CD8-positive, alpha-beta memory T cell (primary cell): ENCODE measurements around the gene PDIK1L. TPM values are rescaled to one million over a fixed set of nuclear protein-coding genes. Genes with fewer than 3 reads are reported as not detected.

Experiments
- CTCF ChIA-PET: fragments of 350-600 bp; sonication (Branson Sonifier 250); formaldehyde crosslinking; loops from one replicate; lab custom pipeline; 2021; ENCODE audit warnings: antibody characterized with exemption; lab: Charles Lee
- POLR2A ChIA-PET: fragments of 350-600 bp; sonication (Branson Sonifier 250); formaldehyde crosslinking; loops from one replicate; lab custom pipeline; 2021; ENCODE audit warnings: antibody characterized with exemption; lab: Charles Lee
- DNase-seq, 5 donors: peaks; one replicate each; pipeline versions ENCODE4 v3.0.0 to v3.0.0-alpha.2; 2020 to 2022; ENCODE audit warnings: mixed read lengths in 1 of 5
- H3K27ac ChIP-seq: one replicate; pipeline ENCODE4 v1.7.0; 2013; ENCODE audit warnings: low read depth, mild to moderate bottlenecking, low read length, moderate library complexity
- H3K27me3 ChIP-seq: 2 replicates; pipeline ENCODE4 v1.7.0; 2013; ENCODE audit warnings: low read length, mild to moderate bottlenecking; ENCODE audit not compliant: insufficient read depth, poor library complexity, severe bottlenecking
- H3K36me3 ChIP-seq: 2 replicates; pipeline ENCODE4 v1.7.0; 2013; ENCODE audit warnings: mild to moderate bottlenecking, low read length, moderate library complexity; ENCODE audit not compliant: insufficient read depth
- H3K4me1 ChIP-seq: 2 replicates; pipeline ENCODE4 v1.7.0; 2013; ENCODE audit warnings: mild to moderate bottlenecking, low read length, moderate library complexity; ENCODE audit not compliant: insufficient read depth
- H3K4me3 ChIP-seq: 2 replicates; pipeline ENCODE4 v1.7.0; 2013; ENCODE audit warnings: mild to moderate bottlenecking, low read length
- H3K9me3 ChIP-seq: 2 replicates; pipeline ENCODE4 v1.7.0; 2013; ENCODE audit warnings: mild to moderate bottlenecking, low read length
- H3K27ac Mint-ChIP-seq, 8 donors: one replicate each; pipeline ENCODE4 v1.8.0; 2020 to 2021; ENCODE audit warnings: mixed read lengths in 8 of 8, mild to moderate bottlenecking in 6 of 8, inconsistent platforms in 3 of 8, moderate library complexity in 3 of 8
- H3K27me3 Mint-ChIP-seq, 2 donors: one replicate each; pipeline ENCODE4 v1.8.0; 2020 to 2021; ENCODE audit warnings: mixed read lengths in 2 of 2, mild to moderate bottlenecking in 1 of 2, moderate library complexity in 1 of 2
- H3K36me3 Mint-ChIP-seq, 3 donors: one replicate each; pipeline ENCODE4 v1.8.0; 2020 to 2021; ENCODE audit warnings: mixed read lengths in 3 of 3, inconsistent platforms in 1 of 3, mild to moderate bottlenecking in 1 of 3
- H3K4me1 Mint-ChIP-seq, 3 donors: one replicate each; pipeline ENCODE4 v1.8.0; 2020 to 2021; ENCODE audit warnings: mixed read lengths in 3 of 3, inconsistent platforms in 1 of 3, mild to moderate bottlenecking in 1 of 3
- H3K4me3 Mint-ChIP-seq, 7 donors: one replicate each; pipeline ENCODE4 v1.8.0; 2020 to 2021; ENCODE audit warnings: mixed read lengths in 7 of 7, mild to moderate bottlenecking in 6 of 7, moderate library complexity in 4 of 7, inconsistent platforms in 2 of 7
- H3K9me3 Mint-ChIP-seq, 5 donors: one replicate each; pipeline ENCODE4 v1.8.0; 2020 to 2022; ENCODE audit warnings: mixed read lengths in 5 of 5, mild to moderate bottlenecking in 3 of 5, moderate library complexity in 2 of 5, inconsistent platforms in 1 of 5
- polyA plus RNA-seq: library from polyadenylated mRNA; unstranded; fragments of 300-500 nt; fragmentation: Illumina TruSeq; gene quantifications from one replicate; pipeline ENCODE4 v1.2.3, GENCODE V29; 2021
- total RNA-seq, 2 experiments: library from RNA; stranded (reverse); gene quantifications; one replicate each; pipeline ENCODE4 v1.2.3, GENCODE V29; 2021

Gene PDIK1L
- total and polyA plus RNA-seq, 3 experiments from 2014 or later = 4.2 to 14.6 (median 14.5) TPM

DNA sequence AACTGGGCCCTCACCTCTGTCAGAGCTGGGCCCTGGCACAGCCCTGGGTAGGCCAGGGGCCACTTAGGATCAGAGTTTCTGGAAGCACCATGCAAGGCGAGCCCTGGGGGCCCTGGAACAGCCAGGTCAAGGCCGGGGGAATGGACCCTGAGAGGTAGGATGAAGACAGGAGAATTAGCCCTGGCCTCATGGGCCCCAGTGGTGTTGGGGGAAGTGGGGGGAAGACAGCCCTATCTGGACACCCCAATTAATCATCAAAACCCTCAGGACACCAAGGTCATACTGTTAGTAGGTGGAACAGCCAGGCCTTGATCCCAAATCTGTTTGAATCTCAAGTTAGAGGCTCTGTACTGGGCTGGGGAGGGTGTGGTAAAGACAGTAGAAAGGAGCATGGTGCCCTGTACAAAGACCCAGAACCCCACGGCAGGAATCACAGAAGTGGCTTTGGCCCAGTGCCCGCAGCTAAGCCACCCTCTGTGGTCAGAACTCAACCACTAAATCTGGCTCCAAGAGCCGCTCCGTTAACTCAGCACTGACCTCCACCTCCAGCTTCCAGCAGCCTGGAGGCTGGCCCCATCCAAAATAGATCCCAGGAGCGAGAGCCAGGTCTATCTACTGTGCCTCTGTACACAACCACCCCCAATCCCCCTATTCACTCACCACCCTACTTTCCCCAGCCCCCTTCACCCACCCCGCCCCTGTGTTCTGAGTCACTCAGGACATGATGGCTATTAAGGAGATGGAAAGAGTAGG lies 30.2 kb upstream of the PDIK1L start:
- no peaks in the 10 kb centered on the region for H3K9me3 ChIP-seq
- CTCF ChIA-PET = no interaction called here

GRCh38 chr1:26082020-26082350 lies 29.6 kb upstream of the PDIK1L start:
- no peak overlapping the region for H3K4me3 Mint-ChIP-seq
- no peaks in the 10 kb centered on the region for H3K9me3 Mint-ChIP-seq
- no peak overlapping the region for H3K27ac Mint-ChIP-seq
- DNase-seq = no peak
- no peaks in the 10 kb centered on the region for H3K4me1 ChIP-seq
- H3K9me3 ChIP-seq = no peaks in the 10 kb centered on the region
- H3K4me3 ChIP-seq = no peak overlapping the region
- H3K27me3 Mint-ChIP-seq = peaks cover 15 to 45% of the 10 kb centered on the region in 2 donors
- no peak overlapping the region for H3K27ac ChIP-seq
- POLR2A ChIA-PET = no interaction called here
- no peaks in the 10 kb centered on the region for H3K27me3 ChIP-seq
- CTCF ChIA-PET = no interaction called here
- peaks cover 0 to 3% (median 0%) of the 10 kb centered on the region in 3 donors for H3K36me3 Mint-ChIP-seq
- no peaks in the 10 kb centered on the region for H3K4me1 Mint-ChIP-seq
- no peaks in the 10 kb centered on the region for H3K36me3 ChIP-seq

More for the DNA sequence above, 30.2 kb upstream of the PDIK1L start:
- POLR2A ChIA-PET = no interaction called here
- Histone ChIP-seq H3K27ac (no peak overlapping the region), H3K36me3 (no peaks in the 10 kb centered on the region), H3K4me3 (no peak overlapping the region), H3K27me3 (no peaks in the 10 kb centered on the region), H3K4me1 (no peaks in the 10 kb centered on the region)
- no peak for DNase-seq
- Mint-ChIP-seq H3K36me3 (peaks cover 0 to 4% (median 0%) of the 10 kb centered on the region in 3 donors), H3K4me3 (no peak overlapping the region), H3K27me3 (peaks cover 15 to 46% of the 10 kb centered on the region in 2 donors), H3K27ac (no peak overlapping the region), H3K4me1 (no peaks in the 10 kb centered on the region), H3K9me3 (no peaks in the 10 kb centered on the region)

GRCh38 chr1:26083208-26083607 lies 28.4 kb upstream of the PDIK1L start:
- CTCF ChIA-PET = interaction anchor here (0.6 kb wide), 2 partner anchors 926 to 1578 kb away, joined by 3 read pairs; no protein-coding TSS in a partner anchor

GRCh38 chr1:26084091-26084561 lies 27.5 kb upstream of the PDIK1L start:
- Histone ChIP-seq H3K4me1 (no peaks in the 10 kb centered on the region), H3K4me3 (no peak overlapping the region), H3K27me3 (no peaks in the 10 kb centered on the region), H3K36me3 (no peaks in the 10 kb centered on the region), H3K27ac (no peak overlapping the region), H3K9me3 (no peaks in the 10 kb centered on the region)
- Mint-ChIP-seq H3K4me3 (no peak overlapping the region), H3K9me3 (no peaks in the 10 kb centered on the region), H3K36me3 (no peaks in the 10 kb centered on the region), H3K27ac (peak overlapping the region in 1 of 8 donors; percentile 0), H3K4me1 (no peaks in the 10 kb centered on the region), H3K27me3 (peaks cover 23 to 33% of the 10 kb centered on the region in 2 donors)
- ChIA-PET POLR2A (no interaction called here), CTCF (no interaction called here)
- no peak for DNase-seq

More at GRCh38 chr1:26083208-26083607, 28.4 kb upstream of the PDIK1L start:
- no peak overlapping the region for H3K27ac ChIP-seq
- Mint-ChIP-seq H3K36me3 (no peaks in the 10 kb centered on the region), H3K4me3 (no peak overlapping the region), H3K27me3 (peaks cover 15 to 38% of the 10 kb centered on the region in 2 donors), H3K27ac (no peak overlapping the region), H3K4me1 (no peaks in the 10 kb centered on the region), H3K9me3 (no peaks in the 10 kb centered on the region)
- no peaks in the 10 kb centered on the region for H3K9me3 ChIP-seq
- POLR2A ChIA-PET = no interaction called here
- H3K36me3 ChIP-seq = no peaks in the 10 kb centered on the region
- no peak overlapping the region for H3K4me3 ChIP-seq
- H3K4me1 ChIP-seq = no peaks in the 10 kb centered on the region
- no peak for DNase-seq
- H3K27me3 ChIP-seq = no peaks in the 10 kb centered on the region

DNA sequence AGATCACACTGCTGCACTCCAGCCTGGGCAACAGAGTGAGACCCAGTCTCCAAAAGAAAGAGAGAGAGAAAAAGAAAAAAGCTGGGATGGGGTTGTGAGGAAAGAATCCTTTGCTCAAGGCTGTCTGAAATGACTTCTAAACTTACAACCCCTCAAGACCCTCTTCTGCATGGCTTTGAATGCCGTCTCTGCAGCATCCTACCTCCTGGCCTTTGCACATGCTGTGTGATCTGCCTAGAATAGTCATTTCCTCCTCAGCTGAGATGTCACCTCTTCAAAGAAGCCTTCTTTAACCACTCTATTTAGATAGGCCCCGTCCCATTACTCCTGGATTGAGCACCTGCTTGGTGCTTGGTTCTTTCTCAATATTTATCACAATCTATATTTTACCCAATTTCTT lies 26.8 kb upstream of the PDIK1L start:
- ChIA-PET CTCF (no interaction called here), POLR2A (no interaction called here)
- no peaks in the 10 kb centered on the region for H3K4me1 Mint-ChIP-seq

GRCh38 chr1:26089125-26089524 lies 22.5 kb upstream of the PDIK1L start:
- no peak for DNase-seq
- no peaks in the 10 kb centered on the region for H3K4me1 Mint-ChIP-seq
- Histone ChIP-seq H3K4me1 (no peaks in the 10 kb centered on the region), H3K27ac (no peak overlapping the region), H3K9me3 (no peaks in the 10 kb centered on the region), H3K27me3 (no peaks in the 10 kb centered on the region), H3K4me3 (no peak overlapping the region), H3K36me3 (no peaks in the 10 kb centered on the region)
- no peaks in the 10 kb centered on the region for H3K36me3 Mint-ChIP-seq
- POLR2A ChIA-PET = no interaction called here
- H3K4me3 Mint-ChIP-seq = no peak overlapping the region
- CTCF ChIA-PET = no interaction called here
- H3K27ac Mint-ChIP-seq = no peak overlapping the region
- H3K9me3 Mint-ChIP-seq = peaks cover 0 to 2% (median 0%) of the 10 kb centered on the region in 5 donors
- peaks cover 36 to 57% of the 10 kb centered on the region in 2 donors for H3K27me3 Mint-ChIP-seq

More for the DNA sequence above, 26.8 kb upstream of the PDIK1L start:
- no peak for DNase-seq
- Mint-ChIP-seq H3K9me3 (no peaks in the 10 kb centered on the region), H3K27ac (no peak overlapping the region), H3K27me3 (peaks cover 26 to 38% of the 10 kb centered on the region in 2 donors), H3K36me3 (no peaks in the 10 kb centered on the region), H3K4me3 (no peak overlapping the region)
- no peaks in the 10 kb centered on the region for H3K36me3 ChIP-seq
- no peaks in the 10 kb centered on the region for H3K27me3 ChIP-seq
- no peak overlapping the region for H3K4me3 ChIP-seq
- H3K4me1 ChIP-seq = no peaks in the 10 kb centered on the region
- no peaks in the 10 kb centered on the region for H3K9me3 ChIP-seq
- H3K27ac ChIP-seq = no peak overlapping the region

DNA sequence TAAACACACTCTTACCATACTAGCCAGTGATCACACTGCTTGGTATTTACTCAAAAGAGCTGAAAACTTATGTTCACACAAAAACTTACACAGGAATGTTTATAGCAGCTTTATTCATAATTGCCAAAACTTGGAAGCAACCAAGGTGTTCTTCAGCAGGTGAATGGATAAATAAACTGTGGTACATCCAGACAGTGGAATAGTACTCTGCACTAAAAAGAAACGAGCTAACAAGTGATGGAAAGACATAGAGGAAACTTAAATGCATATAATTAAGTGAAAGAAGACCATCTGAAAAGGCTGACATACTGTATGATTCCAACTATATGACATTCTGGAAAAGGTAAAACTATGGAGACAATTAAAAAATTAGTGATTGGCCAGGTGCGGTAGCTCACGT lies 20.7 kb upstream of the PDIK1L start:
- CTCF ChIA-PET = interaction anchor here (1.2 kb wide), 1 partner anchor 35 kb away, joined by 3 read pairs; no protein-coding TSS in a partner anchor
- no peak for DNase-seq
- H3K9me3 Mint-ChIP-seq = peaks cover 0 to 2% (median 0%) of the 10 kb centered on the region in 5 donors
- no peaks in the 10 kb centered on the region for H3K36me3 ChIP-seq
- no peaks in the 10 kb centered on the region for H3K36me3 Mint-ChIP-seq
- no peaks in the 10 kb centered on the region for H3K4me1 Mint-ChIP-seq
- H3K27ac Mint-ChIP-seq = peak overlapping the region in 1 of 8 donors; percentile 8
- peaks cover 31 to 44% of the 10 kb centered on the region in 2 donors for H3K27me3 Mint-ChIP-seq
- no peak overlapping the region for H3K27ac ChIP-seq
- no peak overlapping the region for H3K4me3 Mint-ChIP-seq
- H3K27me3 ChIP-seq = no peaks in the 10 kb centered on the region
- POLR2A ChIA-PET = interaction anchor here (0.6 kb wide), 1 partner anchor 1161 kb away, joined by 4 read pairs; no protein-coding TSS in a partner anchor
- H3K4me1 ChIP-seq = no peaks in the 10 kb centered on the region
- no peaks in the 10 kb centered on the region for H3K9me3 ChIP-seq
- H3K4me3 ChIP-seq = no peak overlapping the region

GRCh38 chr1:26092422-26092821 lies 19.2 kb upstream of the PDIK1L start:
- no peaks in the 10 kb centered on the region for H3K9me3 ChIP-seq
- ChIA-PET POLR2A (no interaction called here), CTCF (no interaction called here)
- H3K27me3 ChIP-seq = no peaks in the 10 kb centered on the region
- peaks cover 0 to 2% (median 0%) of the 10 kb centered on the region in 5 donors for H3K9me3 Mint-ChIP-seq
- H3K27me3 Mint-ChIP-seq = peaks cover 29 to 36% of the 10 kb centered on the region in 2 donors
- H3K27ac ChIP-seq = no peak overlapping the region
- H3K4me3 ChIP-seq = no peak overlapping the region
- H3K4me1 Mint-ChIP-seq = no peaks in the 10 kb centered on the region
- H3K4me1 ChIP-seq = no peaks in the 10 kb centered on the region
- H3K36me3 Mint-ChIP-seq = no peaks in the 10 kb centered on the region
- H3K27ac Mint-ChIP-seq = no peak overlapping the region
- DNase-seq = no peak
- H3K36me3 ChIP-seq = no peaks in the 10 kb centered on the region
- H3K4me3 Mint-ChIP-seq = no peak overlapping the region
